CD4-positive, alpha-beta T cell (primary cell): ENCODE measurements around the gene LRRC2. TPM values are rescaled to one million over a fixed set of nuclear protein-coding genes. Genes with fewer than 3 reads are reported as not detected.

Experiments used
- ATAC-seq: fragments of 200-7000 bp; cut with Tn5 transposase; one replicate; pipeline ENCODE4 v1.10.0; 2022; ENCODE audit warnings: mild to moderate bottlenecking; ENCODE audit not compliant: poor library complexity
- CTCF ChIA-PET: fragments of 350-600 bp; sonication (Branson Sonifier 250); formaldehyde crosslinking; loops from one replicate; lab custom pipeline; 2021; ENCODE audit warnings: antibody characterized with exemption, inconsistent platforms; lab: Charles Lee
- POLR2A ChIA-PET: fragments of 350-600 bp; sonication (Branson Sonifier 250); formaldehyde crosslinking; loops from one replicate; lab custom pipeline; 2021; ENCODE audit warnings: antibody characterized with exemption, inconsistent platforms; lab: Charles Lee
- DNase-seq, 14 experiments: peaks; one replicate each; pipeline ENCODE4 v3.0.0-alpha.2; 2013 to 2020; ENCODE audit warnings: mixed read lengths in 2 of 14
- H3K27ac ChIP-seq, 2 donors: one replicate each; pipeline versions ENCODE4 v1.5.1 to v1.7.0; 2013; ENCODE audit warnings: low read length in 2 of 2, low read depth in 1 of 2, mild to moderate bottlenecking in 1 of 2
- H3K27me3 ChIP-seq, 2 experiments: 1 replicate in 1 of 2; 2 replicates in 1 of 2; pipeline versions ENCODE4 v1.6.1 to v1.7.0; 2013; ENCODE audit warnings: low read length in 2 of 2, control low read depth in 1 of 2, mild to moderate bottlenecking in 1 of 2, moderate library complexity in 1 of 2; ENCODE audit not compliant: insufficient read depth in 2 of 2, control insufficient read depth in 1 of 2
- H3K36me3 ChIP-seq: one replicate; pipeline ENCODE4 v1.6.1; 2013; ENCODE audit warnings: low read length, control low read depth; ENCODE audit not compliant: insufficient read depth
- H3K4me1 ChIP-seq: one replicate; pipeline ENCODE4 v1.6.1; 2013; ENCODE audit warnings: low read length, control low read depth; ENCODE audit not compliant: insufficient read depth
- H3K4me3 ChIP-seq: one replicate; pipeline ENCODE4 v1.5.1; 2013; ENCODE audit warnings: mild to moderate bottlenecking, low read length, moderate library complexity
- H3K9me3 ChIP-seq, 2 experiments: 1 replicate in 1 of 2; 2 replicates in 1 of 2; pipeline versions ENCODE4 v1.6.1 to v1.7.0; 2013; ENCODE audit warnings: low read length in 2 of 2, mild to moderate bottlenecking in 2 of 2, control low read depth in 1 of 2, moderate library complexity in 1 of 2; ENCODE audit not compliant: control insufficient read depth in 1 of 2, insufficient read depth in 1 of 2
- H3K27ac Mint-ChIP-seq: one replicate; pipeline ENCODE4 v1.8.0; 2020; ENCODE audit warnings: mixed read lengths
- H3K27me3 Mint-ChIP-seq: one replicate; pipeline ENCODE4 v1.8.0; 2021; ENCODE audit warnings: mixed read lengths
- H3K36me3 Mint-ChIP-seq: one replicate; pipeline ENCODE4 v1.8.0; 2021; ENCODE audit warnings: low read depth, mixed read lengths
- H3K4me1 Mint-ChIP-seq: one replicate; pipeline ENCODE4 v1.8.0; 2021; ENCODE audit warnings: low read depth, mixed read lengths
- H3K4me3 Mint-ChIP-seq: one replicate; pipeline ENCODE4 v1.8.0; 2020; ENCODE audit warnings: mild to moderate bottlenecking, mixed read lengths
- H3K9me3 Mint-ChIP-seq: one replicate; pipeline ENCODE4 v1.8.0; 2020; ENCODE audit warnings: mixed read lengths
- CTCF ChIP-seq: fragments of 200-600 bp; IDR thresholded peaks from one replicate; pipeline ENCODE4 v1.8.0; 2022; ENCODE audit warnings: antibody characterized with exemption, mild to moderate bottlenecking
- intact Hi-C, 2 experiments: fragments of 100-400 bp; cut with DNase I in 1 of 2; cut with micrococcal nuclease in 1 of 2; formaldehyde crosslinking; loops; one replicate each; pipeline versions ENCODE4 v1.15.1 to v1.9.0; 2023 to 2025; cut with DNase I, micrococcal nuclease
- total RNA-seq, 174 experiments: library from RNA in 2 of 174; stranded (reverse) in 2 of 174; gene quantifications; one replicate each; pipeline ENCODE4 v1.2.3 and lab custom pipeline; 2021 to 2026

LRRC2 gene
- total RNA-seq, 2 experiments from 2014 or later, result 0.59 to 0.91 TPM

- intact Hi-C loops, result no loop called here
- no peaks in the 10 kb centered on the region for H3K9me3 ChIP-seq
- Mint-ChIP-seq H3K4me3 (no peak overlapping the region), H3K27ac (no peak overlapping the region), H3K36me3 (no peaks in the 10 kb centered on the region), H3K27me3 (peaks cover 5% of the 10 kb centered on the region), H3K4me1 (peaks cover 11% of the 10 kb centered on the region), H3K9me3 (no peaks in the 10 kb centered on the region)
- H3K27ac ChIP-seq, result no peak overlapping the region
- H3K36me3 ChIP-seq, result no peaks in the 10 kb centered on the region
- no peak overlapping the region for H3K4me3 ChIP-seq
- no peak for DNase-seq
- TF ChIP-seq CTCF, result no peak
- CTCF ChIA-PET, result no interaction called here
- POLR2A ChIA-PET, result no interaction called here
- H3K27me3 ChIP-seq, result peaks cover 0 to 2% of the 10 kb centered on the region in 2 experiments
- no peak for ATAC-seq
- no peaks in the 10 kb centered on the region for H3K4me1 ChIP-seq
Observed at GRCh38 chr3:46574881-46575576, 8.9 kb upstream of the LRRC2 start.

GRCh38 chr3:46574243-46574646 lies 8.1 kb upstream of the LRRC2 start:
- Mint-ChIP-seq H3K4me1 (peaks cover 7% of the 10 kb centered on the region), H3K27me3 (peaks cover 5% of the 10 kb centered on the region), H3K36me3 (no peaks in the 10 kb centered on the region), H3K27ac (no peak overlapping the region), H3K4me3 (no peak overlapping the region), H3K9me3 (no peaks in the 10 kb centered on the region)
- no peak overlapping the region for H3K4me3 ChIP-seq
- CTCF ChIA-PET, result interaction anchor here (1.0 kb wide), 1 partner anchor 86 kb away, joined by 3 read pairs; no protein-coding TSS in a partner anchor
- H3K4me1 ChIP-seq, result no peaks in the 10 kb centered on the region
- TF ChIP-seq CTCF, result no peak
- H3K27me3 ChIP-seq, result peaks cover 0 to 2% of the 10 kb centered on the region in 2 experiments
- DNase-seq (no peak), ATAC-seq (no peak)
- no peak overlapping the region for H3K27ac ChIP-seq
- no peaks in the 10 kb centered on the region for H3K36me3 ChIP-seq
- no peaks in the 10 kb centered on the region for H3K9me3 ChIP-seq
- POLR2A ChIA-PET, result no interaction called here
- intact Hi-C loops, result no loop called here

DNA sequence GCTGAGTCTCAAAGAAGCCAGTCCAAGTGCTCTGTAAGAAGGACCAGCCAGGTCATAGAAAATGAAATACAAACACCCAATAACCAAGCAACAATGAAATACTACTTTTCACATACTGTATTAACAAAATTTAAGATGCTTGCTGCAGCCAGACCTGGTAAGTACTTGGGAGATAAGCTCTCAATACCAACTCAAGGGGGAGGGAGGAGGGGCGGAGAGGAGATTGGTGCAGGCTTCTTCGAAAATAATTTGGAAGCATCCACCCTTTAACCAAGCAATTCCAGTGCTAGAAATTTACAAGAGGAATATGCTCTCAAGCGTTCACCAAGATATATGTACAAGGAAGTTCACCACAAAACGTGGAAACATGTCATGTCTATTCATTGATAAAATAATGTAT lies 7.6 kb upstream of the LRRC2 start:
- no peak for DNase-seq
- H3K27ac Mint-ChIP-seq, result no peak overlapping the region
- H3K27me3 Mint-ChIP-seq, result peaks cover 5% of the 10 kb centered on the region
- POLR2A ChIA-PET, result no interaction called here
- TF ChIP-seq CTCF, result no peak
- no peaks in the 10 kb centered on the region for H3K36me3 Mint-ChIP-seq
- Histone ChIP-seq H3K27me3 (peaks cover 0 to 2% of the 10 kb centered on the region in 2 experiments), H3K4me3 (no peak overlapping the region), H3K9me3 (no peaks in the 10 kb centered on the region), H3K27ac (no peak overlapping the region), H3K4me1 (no peaks in the 10 kb centered on the region), H3K36me3 (no peaks in the 10 kb centered on the region)
- no peaks in the 10 kb centered on the region for H3K9me3 Mint-ChIP-seq
- no peak overlapping the region for H3K4me3 Mint-ChIP-seq
- CTCF ChIA-PET, result interaction anchor here (1.0 kb wide), 1 partner anchor 85 kb away, joined by 3 read pairs; no protein-coding TSS in a partner anchor
- peaks cover 1% of the 10 kb centered on the region for H3K4me1 Mint-ChIP-seq
- intact Hi-C loops, result no loop called here
- no peak for ATAC-seq
